IPS DF 6.9 (cell line): Measurements from ENCODE around the gene KIAA2012.

Experiments
- DNase-seq: peaks from one replicate; pipeline ENCODE4 v3.0.0-alpha.2; 2013; ENCODE audit warnings: low read depth, low spot score
- H3K27ac ChIP-seq: one replicate; pipeline ENCODE4 v1.5.1; 2013; ENCODE audit warnings: low read length, control low read depth
- H3K27me3 ChIP-seq: 2 replicates; pipeline ENCODE4 v1.6.1; 2013; ENCODE audit warnings: mild to moderate bottlenecking, low read length; ENCODE audit not compliant: control insufficient read depth, insufficient read depth
- H3K36me3 ChIP-seq: 2 replicates; pipeline ENCODE4 v1.6.1; 2013; ENCODE audit warnings: low read length; ENCODE audit not compliant: control insufficient read depth, insufficient read depth
- H3K4me1 ChIP-seq: 2 replicates; pipeline ENCODE4 v1.6.1; 2013; ENCODE audit warnings: low read length; ENCODE audit not compliant: control insufficient read depth, insufficient read depth
- H3K4me3 ChIP-seq: 2 replicates; pipeline ENCODE4 v1.5.1; 2013; ENCODE audit warnings: mild to moderate bottlenecking, low read length
- H3K9me3 ChIP-seq: 2 replicates; pipeline ENCODE4 v1.6.1; 2013; ENCODE audit warnings: low read length, inconsistent platforms; ENCODE audit not compliant: control insufficient read depth, insufficient read depth
- WGBS: extraction: QIAGEN DNeasy Blood & Tissue Kit; methylation state at CpG from one replicate; pipeline ENCODE4 v1.1.7; 2013; ENCODE audit warnings: mixed read lengths, missing lambda C conversion rate; ENCODE audit not compliant: insufficient read length, insufficient coverage; 5-methylcytosine and 5-hydroxymethylcytosine counted together

The KIAA2012 gene

DNA sequence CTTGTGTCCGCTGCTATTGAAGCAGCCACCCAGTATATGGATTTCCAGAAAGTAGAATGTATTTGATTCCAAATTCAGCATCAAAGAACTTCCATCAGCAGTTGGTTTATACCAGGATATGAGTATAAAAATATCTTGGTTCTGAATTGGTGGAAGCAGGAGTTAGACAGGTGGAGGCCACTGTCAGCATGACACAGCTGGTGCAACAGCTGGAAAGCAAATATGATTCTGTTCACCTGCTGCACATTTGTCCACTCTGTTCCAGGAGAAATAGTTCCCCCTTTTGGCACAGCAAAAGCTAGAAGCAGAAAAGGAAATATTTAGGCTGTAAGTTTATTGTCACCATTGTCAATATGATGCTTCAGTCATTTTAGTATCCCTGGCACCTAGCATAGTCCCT is 41.2 kb downstream of the KIAA2012 start:
- Histone ChIP-seq H3K36me3 (no peaks in the 10 kb centered on the region), H3K9me3 (no peaks in the 10 kb centered on the region), H3K4me3 (no peak overlapping the region), H3K27ac (no peak overlapping the region), H3K27me3 (no peaks in the 10 kb centered on the region), H3K4me1 (peaks cover 1% of the 10 kb centered on the region; the same call in 1 of the 2 replicates)
- DNase-seq: no peak
- WGBS: no CpG with 5 or more reads among the region's 1 CpG

- no CpG with 5 or more reads among the region's 1 CpG for WGBS
These were observed 41.7 kb downstream of the KIAA2012 start for GRCh38 chr2:202114795-202115194.

GRCh38 chr2:202115479-202115971 is 42.5 kb downstream of the KIAA2012 start:
- no peaks in the 10 kb centered on the region for H3K27me3 ChIP-seq
- WGBS: no CpG with 5 or more reads among the region's 1 CpG
- H3K36me3 ChIP-seq: no peaks in the 10 kb centered on the region
- no peak overlapping the region for H3K4me3 ChIP-seq
- no peak for DNase-seq
- H3K27ac ChIP-seq: no peak overlapping the region
- H3K9me3 ChIP-seq: no peaks in the 10 kb centered on the region
- no peaks in the 10 kb centered on the region; the same call in 1 of the 2 replicates for H3K4me1 ChIP-seq

More at GRCh38 chr2:202114795-202115194, 41.7 kb downstream of the KIAA2012 start:
- H3K27me3 ChIP-seq: no peaks in the 10 kb centered on the region
- no peak for DNase-seq
- no peaks in the 10 kb centered on the region for H3K9me3 ChIP-seq
- H3K36me3 ChIP-seq: no peaks in the 10 kb centered on the region
- H3K4me3 ChIP-seq: no peak overlapping the region
- peaks cover 1% of the 10 kb centered on the region; the same call in 1 of the 2 replicates for H3K4me1 ChIP-seq
- H3K27ac ChIP-seq: no peak overlapping the region

- DNase-seq: no peak
- Histone ChIP-seq H3K4me3 (no peak overlapping the region), H3K4me1 (no peaks in the 10 kb centered on the region; the same call in 1 of the 2 replicates), H3K36me3 (no peaks in the 10 kb centered on the region), H3K27me3 (no peaks in the 10 kb centered on the region), H3K27ac (no peak overlapping the region), H3K9me3 (no peaks in the 10 kb centered on the region)
- no CpG with 5 or more reads among the region's 1 CpG for WGBS
These were observed 43.6 kb downstream of the KIAA2012 start for GRCh38 chr2:202116691-202117090.

DNA sequence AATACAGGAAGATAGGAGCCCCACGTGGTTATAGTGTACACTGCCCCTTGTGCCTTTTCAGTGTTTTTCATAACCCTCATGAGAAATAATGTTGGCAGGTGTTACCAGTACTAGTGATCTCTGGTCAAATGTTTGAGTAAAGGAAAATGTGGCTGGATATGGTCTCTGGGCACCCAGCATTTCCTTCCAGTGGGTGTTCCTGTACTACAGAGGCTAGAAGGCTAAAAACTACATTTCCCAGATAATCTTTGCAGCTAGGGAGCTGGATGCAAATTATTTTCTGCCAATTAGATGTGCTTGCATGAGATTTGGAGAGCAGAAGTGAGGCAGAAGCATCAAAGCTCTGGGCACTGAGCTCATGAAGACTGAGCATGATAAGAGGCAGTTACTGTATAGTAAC is 45.1 kb downstream of the KIAA2012 start:
- Histone ChIP-seq H3K4me3 (no peak overlapping the region), H3K4me1 (no peaks in the 10 kb centered on the region), H3K27me3 (no peaks in the 10 kb centered on the region), H3K27ac (no peak overlapping the region), H3K9me3 (no peaks in the 10 kb centered on the region), H3K36me3 (no peaks in the 10 kb centered on the region)
- WGBS: no CpG with 5 or more reads among the region's 1 CpG
- DNase-seq: no peak

GRCh38 chr2:202120828-202121227 is 47.8 kb downstream of the KIAA2012 start:
- Histone ChIP-seq H3K4me1 (no peaks in the 10 kb centered on the region), H3K4me3 (no peak overlapping the region), H3K27ac (no peak overlapping the region), H3K36me3 (no peaks in the 10 kb centered on the region), H3K27me3 (no peaks in the 10 kb centered on the region), H3K9me3 (no peaks in the 10 kb centered on the region)
- no peak for DNase-seq
- WGBS: no CpG with 5 or more reads among the region's 3 CpGs

GRCh38 chr2:202121532-202122162 is 48.6 kb downstream of the KIAA2012 start:
- Histone ChIP-seq H3K4me1 (no peaks in the 10 kb centered on the region), H3K9me3 (no peaks in the 10 kb centered on the region), H3K4me3 (no peak overlapping the region), H3K36me3 (no peaks in the 10 kb centered on the region), H3K27me3 (no peaks in the 10 kb centered on the region), H3K27ac (no peak overlapping the region)
- WGBS: no CpG with 5 or more reads among the region's 9 CpGs
- DNase-seq: no peak

DNA sequence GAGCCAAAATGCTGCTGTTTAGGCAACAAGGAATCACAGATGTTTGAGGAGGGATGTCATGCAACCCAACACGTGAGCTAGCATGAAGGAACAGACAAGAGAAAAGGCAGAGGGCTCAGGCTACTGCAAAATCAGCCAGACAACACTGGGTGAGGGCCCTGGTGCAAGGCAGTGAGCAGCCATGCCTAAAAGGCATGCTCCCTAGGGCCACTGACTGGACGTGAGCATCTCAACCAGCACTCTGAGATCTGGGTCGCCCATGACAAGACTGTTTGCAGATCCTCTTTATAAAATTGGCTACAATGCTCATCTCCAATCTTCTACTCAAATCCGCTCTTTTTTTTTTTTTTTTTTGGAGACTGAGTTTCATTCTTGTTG is 49.1 kb downstream of the KIAA2012 start:
- no CpG with 5 or more reads among the region's 4 CpGs for WGBS

DNA sequence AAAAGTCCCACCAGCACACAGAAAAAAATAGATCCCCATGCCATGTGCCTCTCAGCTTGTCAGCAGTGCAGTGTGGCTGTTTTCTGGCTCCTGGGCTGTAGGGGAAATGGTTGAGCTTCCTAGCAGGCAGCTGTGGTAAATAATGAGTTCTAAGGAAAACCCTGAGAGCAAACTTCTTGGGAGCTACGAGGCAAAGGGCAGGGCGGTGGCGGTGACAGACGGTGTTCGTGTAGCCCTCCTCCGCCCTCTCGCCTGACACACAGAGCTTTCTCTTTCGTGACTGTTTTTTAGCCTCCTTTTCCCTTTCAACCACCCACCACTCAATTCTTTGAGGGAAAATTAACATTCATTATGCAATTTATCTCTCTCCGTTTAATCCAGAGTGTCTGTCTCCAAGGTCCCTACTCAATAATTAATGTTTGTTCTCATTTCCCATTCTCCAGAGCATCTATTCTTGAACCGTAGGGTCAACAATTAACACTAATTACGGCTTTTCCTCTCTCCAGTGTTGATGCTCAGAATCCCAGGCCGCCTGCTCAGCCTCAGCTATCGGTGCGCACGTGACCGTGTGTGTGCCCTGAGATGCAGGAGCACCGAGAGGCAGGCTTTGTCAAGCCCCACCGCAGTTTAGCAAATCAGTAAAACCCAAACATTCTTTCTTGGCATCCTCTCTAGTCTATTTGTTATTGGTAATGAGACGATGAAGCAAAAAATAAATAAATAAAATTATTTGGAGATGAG is 50.1 kb downstream of the KIAA2012 start:
- WGBS: 100% methylated on average over 1 of the region's 19 CpGs
- Histone ChIP-seq H3K27me3 (no peaks in the 10 kb centered on the region), H3K4me1 (no peaks in the 10 kb centered on the region), H3K4me3 (no peak overlapping the region), H3K9me3 (no peaks in the 10 kb centered on the region), H3K27ac (no peak overlapping the region), H3K36me3 (no peaks in the 10 kb centered on the region)
- no peak for DNase-seq

More for the DNA sequence above, 49.1 kb downstream of the KIAA2012 start:
- H3K4me3 ChIP-seq: no peak overlapping the region
- H3K27ac ChIP-seq: no peak overlapping the region
- no peaks in the 10 kb centered on the region for H3K9me3 ChIP-seq
- H3K36me3 ChIP-seq: no peaks in the 10 kb centered on the region
- DNase-seq: no peak
- H3K27me3 ChIP-seq: no peaks in the 10 kb centered on the region
- H3K4me1 ChIP-seq: no peaks in the 10 kb centered on the region

DNA sequence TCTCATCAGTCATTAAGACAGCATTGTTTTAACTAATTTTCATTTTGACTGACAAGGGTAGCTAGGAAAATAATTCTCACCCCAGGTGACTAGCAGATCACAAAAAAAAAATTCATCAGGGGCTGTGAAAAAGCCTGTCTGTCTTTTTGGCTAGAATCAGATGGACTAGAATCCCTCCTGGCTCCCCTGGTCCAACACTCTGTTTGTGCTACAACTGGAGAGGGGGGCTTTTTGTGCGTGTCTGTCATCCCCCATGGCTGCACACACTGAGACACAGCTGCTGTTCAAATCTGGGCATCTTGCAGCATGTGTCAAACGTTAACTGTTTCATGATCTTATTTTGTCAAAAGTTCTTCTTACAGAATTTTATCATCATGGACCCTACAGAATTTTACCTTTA is 51.2 kb downstream of the KIAA2012 start:
- no peaks in the 10 kb centered on the region for H3K36me3 ChIP-seq
- H3K9me3 ChIP-seq: no peaks in the 10 kb centered on the region
- no peaks in the 10 kb centered on the region for H3K27me3 ChIP-seq
- no CpG with 5 or more reads among the region's 2 CpGs for WGBS
- no peak overlapping the region for H3K27ac ChIP-seq
- no peak for DNase-seq
- no peaks in the 10 kb centered on the region for H3K4me1 ChIP-seq
- no peak overlapping the region for H3K4me3 ChIP-seq
